Endothelial cell of umbilical vein (primary cell): ENCODE measurements around the gene PHEX.

Experiments used
- CTCF ChIP-seq, 2 donors: IDR thresholded peaks; 1 replicate in 1 of 2; 2 replicates in 1 of 2; pipeline ENCODE4 v1.5.1; 2011; ENCODE audit warnings: low read length in 2 of 2, mild to moderate bottlenecking in 2 of 2, moderate library complexity in 2 of 2, control low read depth in 1 of 2, inconsistent platforms in 1 of 2, low read depth in 1 of 2; ENCODE audit not compliant: insufficient read depth in 1 of 2; ENCODE audit errors: extremely low read depth in 1 of 2
- GATA2 ChIP-seq: IDR thresholded peaks from 2 replicates; pipeline ENCODE4 v1.7.0; 2011; ENCODE audit warnings: low read depth, mild to moderate bottlenecking, moderate library complexity, mixed read lengths, low read length; ENCODE audit not compliant: insufficient read length, insufficient read depth
- JUN ChIP-seq: IDR thresholded peaks from 2 replicates; pipeline ENCODE4 v1.6.1; 2011; ENCODE audit warnings: borderline replicate concordance, low read depth; ENCODE audit not compliant: insufficient read length, insufficient read depth
- MYC ChIP-seq: IDR thresholded peaks from one replicate; pipeline ENCODE4 v1.6.1; 2011; ENCODE audit warnings: mild to moderate bottlenecking, low read depth, low read length
- POLR2A ChIP-seq: IDR thresholded peaks from 2 replicates; pipeline ENCODE4 v1.6.1; 2012; ENCODE audit warnings: low read depth, mild to moderate bottlenecking, control low read depth, low read length
- POLR2AphosphoS5 ChIP-seq: IDR thresholded peaks from 2 replicates; pipeline ENCODE4 v1.6.1; 2012; ENCODE audit warnings: low read depth, mild to moderate bottlenecking, control low read depth, low read length, moderate library complexity; ENCODE audit not compliant: insufficient read depth
- TF ChIP-seq, protein P1 (sequence below): IDR thresholded peaks from 2 replicates; pipeline ENCODE4 v1.6.1; 2011; ENCODE audit not compliant: insufficient read depth, insufficient read length

DNA sequence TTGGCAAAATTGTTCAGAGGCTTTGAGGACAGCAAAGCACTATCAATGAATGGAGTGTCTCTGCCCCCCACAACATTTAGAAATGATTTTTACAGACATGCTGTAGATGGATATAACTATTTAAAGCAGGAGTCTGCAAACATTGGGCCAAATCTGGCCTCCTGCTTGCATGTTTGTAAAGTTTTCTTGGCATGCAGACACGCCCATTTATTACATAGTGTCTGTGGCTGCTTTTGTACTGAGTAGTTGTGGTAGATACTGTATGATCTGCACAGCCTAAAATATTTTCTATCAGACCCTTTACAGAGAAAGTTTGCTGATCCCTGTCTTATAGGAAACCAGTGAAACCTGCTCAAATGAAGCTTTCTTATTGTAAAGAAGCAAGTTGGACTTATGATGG, 45.5 kb upstream of the PHEX start:
- TF ChIP-seq, protein P1, sequence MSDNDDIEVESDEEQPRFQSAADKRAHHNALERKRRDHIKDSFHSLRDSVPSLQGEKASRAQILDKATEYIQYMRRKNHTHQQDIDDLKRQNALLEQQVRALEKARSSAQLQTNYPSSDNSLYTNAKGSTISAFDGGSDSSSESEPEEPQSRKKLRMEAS, result no peak
- no peak for TF ChIP-seq CTCF (IDR thresholded peaks at IDR 0.05; ENCODE audit: extremely low read depth in 1 of 2, insufficient read depth in 1 of 2, low read depth in 1 of 2, low read length in 2 of 2)
- TF ChIP-seq MYC, result no peak
- TF ChIP-seq POLR2AphosphoS5, result no peak
- no peak for TF ChIP-seq POLR2A
- TF ChIP-seq JUN, result no peak
- TF ChIP-seq GATA2, result no peak
